ENCODE results near the gene STAT5A. TPM values are rescaled to one million over a fixed set of nuclear protein-coding genes. Genes with fewer than 3 reads are reported as not detected.

STAT5A gene
- total and polyA plus RNA-seq, 9 of the 15 experiments (the other 6 are each of a cell fraction or from before 2014, with no cell fraction given): 79.9 to 415 (median 196) TPM

GRCh38 chr17:42317266-42317845, 29.1 kb downstream of the STAT5A start (continued):
- TF ChIP-seq MGA (IDR thresholded peaks at IDR 0.05): peak; percentile 87
- TF ChIP-seq ZC3H8 (IDR thresholded peaks at IDR 0.05): no peak
- TF ChIP-seq NUFIP1 (IDR thresholded peaks at IDR 0.05; ENCODE audit: partially characterized antibody): no peak
- no peak for TF ChIP-seq SP2 (IDR thresholded peaks at IDR 0.05; ENCODE audit: extremely low read depth, low read depth, low read length, poor library complexity, severe bottlenecking)
- TF ChIP-seq CREB3L1 (IDR thresholded peaks at IDR 0.05; ENCODE audit: borderline replicate concordance, low read depth): no peak
- peak; percentile 27 for TF ChIP-seq TAF1 (IDR thresholded peaks at IDR 0.05; ENCODE audit: control insufficient read depth, extremely low read depth, insufficient read depth, low read length, severe bottlenecking)
- no peak for TF ChIP-seq NFIC (IDR thresholded peaks at IDR 0.05)
- TF ChIP-seq NCOR1 (IDR thresholded peaks at IDR 0.05): peak; percentile 46
- TF ChIP-seq ZNF561 (CRISPR knock-in tag; conservative IDR thresholded peaks at IDR 0.05): no peak
- 0 out of 2 replicates have a peak, but pooled peaks have one; percentile 15 for TF ChIP-seq BACH1 (tag; IDR thresholded peaks at IDR 0.05)

Measured in K562 (cell line).